WI38 (cell line): ENCODE measurements around the gene RWDD2A.

Experiments
- H3K4me3 ChIP-seq: 2 replicates; pipeline ENCODE4 v1.5.1; 2011; ENCODE audit warnings: low read depth, mild to moderate bottlenecking, control low read depth, low read length
- CTCF ChIP-seq: IDR thresholded peaks from 2 replicates; pipeline ENCODE4 v1.5.1; 2012; ENCODE audit warnings: low read depth, mild to moderate bottlenecking, control low read depth, low read length

The RWDD2A gene

GRCh38 chr6:83221276-83221675 lies 28.1 kb downstream of the RWDD2A start:
- TF ChIP-seq CTCF = no peak
- H3K4me3 ChIP-seq = no peak overlapping the region

GRCh38 chr6:83221889-83222479 lies 28.8 kb downstream of the RWDD2A start:
- H3K4me3 ChIP-seq = no peak overlapping the region
- no peak for TF ChIP-seq CTCF

- H3K4me3 ChIP-seq = no peak overlapping the region
- no peak for TF ChIP-seq CTCF
Observed at GRCh38 chr6:83226517-83226916, 33.4 kb downstream of the RWDD2A start.

GRCh38 chr6:83231146-83231545 lies 38.0 kb downstream of the RWDD2A start:
- H3K4me3 ChIP-seq = no peak overlapping the region
- no peak for TF ChIP-seq CTCF

GRCh38 chr6:83247471-83247870 lies 54.3 kb downstream of the RWDD2A start:
- no peak for TF ChIP-seq CTCF
- H3K4me3 ChIP-seq = no peak overlapping the region
